GM12875 (cell line): ENCODE results near the gene RAB4A.
"Not testable (repeated sequence)": the region's sequence is repeated elsewhere in the genome, so short reads cannot be mapped to it uniquely, and the experiment has no call there.

Experiments used
- H3K4me3 ChIP-seq: one replicate; pipeline ENCODE4 v1.5.1; 2011; ENCODE audit warnings: low read depth, low read length, control low read depth
- CTCF ChIP-seq: IDR thresholded peaks from 2 replicates; pipeline ENCODE4 v1.5.1; 2011; ENCODE audit warnings: low read depth, mild to moderate bottlenecking, control low read depth, inconsistent platforms, low read length, moderate library complexity, borderline replicate concordance; ENCODE audit not compliant: insufficient read depth

RAB4A gene

DNA sequence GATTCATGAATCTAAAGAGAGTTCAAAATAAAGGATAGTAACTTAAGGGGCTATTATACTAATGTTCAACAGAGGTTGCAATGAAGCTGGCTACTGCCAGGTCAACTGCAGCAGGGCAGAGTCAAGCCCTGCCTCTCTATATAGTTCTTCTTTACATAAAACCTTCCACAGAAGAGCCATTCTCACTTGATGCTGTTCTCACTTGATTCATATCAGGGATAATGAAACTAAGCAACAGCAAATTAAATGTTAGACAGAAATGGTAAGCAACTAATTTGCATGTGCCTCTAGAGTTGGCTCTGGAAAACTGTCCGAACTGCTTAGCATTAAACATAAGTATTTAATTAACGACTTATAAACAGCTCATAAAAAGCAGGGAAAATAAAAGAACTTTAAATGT, 54.5 kb downstream of the RAB4A start:
- H3K4me3 ChIP-seq, result no peak overlapping the region
- no peak for TF ChIP-seq CTCF

DNA sequence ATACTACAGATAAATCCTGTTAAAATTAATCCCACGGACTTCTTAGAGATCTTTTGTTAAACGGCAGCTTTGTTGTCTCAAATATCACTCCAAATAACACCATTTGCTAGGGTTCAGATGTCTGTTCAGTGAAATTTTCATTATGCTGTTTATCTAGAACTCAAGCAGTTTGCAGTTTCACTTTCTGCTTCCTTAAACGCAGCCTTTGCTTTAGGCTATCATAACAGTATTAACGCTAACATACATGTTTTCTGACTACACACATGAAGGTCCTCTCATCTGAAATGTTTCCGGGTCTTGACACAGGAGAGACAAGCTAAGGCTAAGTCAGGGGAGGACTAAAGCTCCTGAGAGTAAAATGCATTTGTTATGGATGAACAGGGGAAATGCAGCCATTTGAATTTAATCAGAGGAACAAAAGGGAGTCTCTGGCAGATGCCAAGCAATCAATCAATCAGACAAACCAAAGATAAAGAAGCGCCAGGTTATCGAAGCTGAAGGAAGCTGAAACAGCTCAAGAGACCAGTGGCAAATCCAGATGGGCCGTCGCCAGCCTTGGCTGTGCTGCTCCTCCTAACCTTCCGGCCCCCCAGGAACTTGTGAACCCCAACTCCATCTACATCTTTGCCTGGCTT, 55.1 kb downstream of the RAB4A start:
- no peak overlapping the region for H3K4me3 ChIP-seq
- no peak for TF ChIP-seq CTCF

DNA sequence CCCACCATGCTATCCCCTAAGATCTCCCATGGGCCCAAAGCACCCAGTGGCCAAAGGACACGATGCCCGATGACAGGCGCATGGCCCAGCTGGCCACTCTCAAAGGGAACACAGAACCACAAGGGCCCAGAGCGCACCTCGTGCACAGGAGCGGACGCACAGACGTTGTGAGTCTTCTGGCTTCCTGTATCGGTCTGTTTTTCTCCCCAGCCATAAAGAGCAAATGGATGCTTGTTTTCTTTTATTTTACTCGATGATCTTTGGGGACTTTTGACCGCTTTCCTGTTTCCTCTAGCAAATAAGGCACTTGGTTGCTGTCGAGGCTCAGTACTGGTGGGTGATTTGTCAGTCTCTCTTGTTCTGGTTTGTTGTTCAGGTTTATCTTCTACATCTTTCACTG, 55.7 kb downstream of the RAB4A start:
- no peak for TF ChIP-seq CTCF
- H3K4me3 ChIP-seq, result no peak overlapping the region

- not testable (repeated sequence) for H3K4me3 ChIP-seq
Measured at GRCh38 chr1:229327765-229328164, 56.9 kb downstream of the RAB4A start.

DNA sequence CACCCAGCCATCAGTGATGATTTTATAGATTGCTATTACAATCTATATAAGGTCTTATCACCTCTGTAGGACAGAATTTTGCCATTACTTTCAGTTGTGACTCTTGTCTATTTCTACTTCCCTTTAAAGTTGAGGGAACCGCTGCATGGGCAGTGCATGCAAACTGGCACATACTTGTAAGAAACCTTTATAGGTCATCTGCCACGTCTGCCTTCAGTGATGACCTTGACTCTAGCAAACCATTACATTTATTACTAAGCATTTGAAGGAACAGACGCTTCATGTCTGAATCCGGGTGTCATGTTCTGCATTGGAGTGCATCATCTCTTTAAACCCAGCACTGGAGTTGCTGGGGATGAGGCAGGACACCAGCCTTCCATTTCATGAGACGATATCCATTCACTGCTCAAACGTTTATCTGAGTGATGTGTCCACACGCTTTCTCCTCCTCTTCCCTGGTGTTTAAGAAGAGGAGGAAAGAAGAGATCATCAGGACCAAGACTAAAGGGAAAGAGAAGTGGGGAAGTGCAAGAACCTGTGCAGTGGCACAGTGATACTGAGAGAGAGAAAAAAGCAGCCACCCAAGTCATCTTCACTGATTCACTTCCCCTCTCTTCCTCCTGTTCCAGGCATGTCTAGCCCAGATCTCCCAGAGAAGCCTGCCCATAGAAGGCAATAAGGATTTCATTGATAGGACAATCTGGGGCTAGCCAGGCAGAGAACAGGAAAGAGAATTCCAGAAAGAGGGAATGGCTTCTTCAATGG, 57.9 kb downstream of the RAB4A start:
- no peak overlapping the region for H3K4me3 ChIP-seq
- TF ChIP-seq CTCF, result no peak

GRCh38 chr1:229334269-229334668, 63.4 kb downstream of the RAB4A start:
- no peak overlapping the region for H3K4me3 ChIP-seq
- TF ChIP-seq CTCF, result no peak

DNA sequence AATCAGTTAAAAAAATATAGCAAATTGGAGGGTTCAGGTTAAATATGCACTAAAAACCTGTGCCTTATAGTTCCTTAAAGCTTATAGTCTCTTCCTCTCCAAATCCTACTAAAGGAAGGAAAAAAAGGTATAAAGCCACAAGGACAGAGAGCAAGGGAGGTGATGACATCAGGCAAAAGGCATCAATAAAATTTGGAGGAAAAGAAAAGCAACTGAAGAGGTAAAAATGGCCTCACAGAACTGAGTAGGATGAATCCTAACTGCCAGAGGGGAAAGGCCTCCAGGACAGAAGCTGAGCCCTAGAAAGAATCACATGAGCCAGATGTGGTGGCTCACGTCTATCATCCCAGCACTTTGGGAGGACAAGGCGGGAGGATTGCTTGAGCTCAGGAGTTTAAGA, 63.8 kb downstream of the RAB4A start:
- H3K4me3 ChIP-seq, result no peak overlapping the region
- TF ChIP-seq CTCF, result no peak
